ENCODE measurements around the gene FLNA. TPM values are rescaled to one million over a fixed set of nuclear protein-coding genes. Genes with fewer than 3 reads are reported as not detected.

Gene FLNA
- total and polyA plus RNA-seq, 9 of the 15 experiments (the other 6 are each of a cell fraction or from before 2014, with no cell fraction given): 6.2 to 735 (median 135) TPM

DNA sequence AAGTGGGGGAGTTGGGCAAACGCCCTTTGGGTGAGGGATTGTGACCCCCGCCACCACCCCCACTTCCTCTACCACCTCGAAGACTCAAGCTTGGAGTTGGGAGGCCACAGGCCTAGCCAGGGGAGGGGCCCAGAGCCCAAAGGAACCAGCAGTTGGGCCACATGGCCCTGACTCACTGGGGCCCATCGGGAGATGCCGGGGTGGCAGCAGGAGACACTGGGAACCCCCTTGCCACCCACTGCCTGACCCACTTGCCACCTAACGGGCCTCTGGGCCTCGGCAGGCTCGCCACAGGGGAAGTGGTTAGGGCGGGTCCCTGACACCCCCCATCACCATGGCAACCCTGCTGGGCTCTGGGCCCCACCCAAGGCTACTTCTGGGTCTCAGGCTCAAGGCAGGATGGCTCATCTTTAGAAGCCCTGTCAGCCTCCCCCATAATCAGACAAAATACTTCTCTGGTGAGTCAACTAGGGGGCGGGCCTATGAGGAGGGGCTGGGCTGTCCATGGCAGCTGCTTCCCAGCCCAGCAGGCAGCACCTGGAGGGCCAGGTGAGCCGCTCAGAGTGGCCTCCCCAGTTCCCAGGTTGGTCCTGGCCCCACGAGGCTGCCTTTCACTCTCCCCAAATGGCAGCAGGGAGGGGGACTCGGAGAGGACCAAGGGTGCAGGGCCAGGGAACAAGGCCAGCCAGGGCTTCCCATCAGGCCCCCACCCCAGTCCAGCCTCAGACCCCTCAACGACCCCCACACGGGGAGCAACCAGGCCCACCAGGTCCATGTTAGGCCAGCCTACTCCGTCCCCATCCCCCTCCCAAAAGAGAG, 5.6 kb downstream of the FLNA start (continued):
- TF ChIP-seq ZZZ3 (IDR thresholded peaks at IDR 0.05) (no peak), RUNX1 (IDR thresholded peaks at IDR 0.05; ENCODE audit: low read depth) (no peak), DEAF1 (CRISPR knock-in tag; IDR thresholded peaks at IDR 0.05) (no peak), L3MBTL2 (IDR thresholded peaks at IDR 0.05) (no peak), SP1 (CRISPR knock-in tag; IDR thresholded peaks at IDR 0.05) (peak; percentile 46; the same call in 1 of the 2 replicates), NFE2L1 (tag; IDR thresholded peaks at IDR 0.05; ENCODE audit: borderline replicate concordance, low read depth) (no peak), EP400 (IDR thresholded peaks at IDR 0.05) (0 out of 2 replicates have a peak, but pooled peaks have one; percentile 11), ETV5 (CRISPR knock-in tag; IDR thresholded peaks at IDR 0.05; ENCODE audit: low read depth) (no peak), E2F8 (IDR thresholded peaks at IDR 0.05; ENCODE audit: low read depth, partially characterized antibody) (no peak), HDAC8 (tag; IDR thresholded peaks at IDR 0.05) (no peak), BMI1 (IDR thresholded peaks at IDR 0.05; ENCODE audit: low read length) (peak; percentile 74), ZNF740 (CRISPR knock-in tag; IDR thresholded peaks at IDR 0.05) (peak; percentile 82), ZNF740 (tag; IDR thresholded peaks at IDR 0.05) (peak in 1 of 2 experiments; percentile 10; a peak in 1 of 4 replicates)
- TF ChIP-seq, protein P1, sequence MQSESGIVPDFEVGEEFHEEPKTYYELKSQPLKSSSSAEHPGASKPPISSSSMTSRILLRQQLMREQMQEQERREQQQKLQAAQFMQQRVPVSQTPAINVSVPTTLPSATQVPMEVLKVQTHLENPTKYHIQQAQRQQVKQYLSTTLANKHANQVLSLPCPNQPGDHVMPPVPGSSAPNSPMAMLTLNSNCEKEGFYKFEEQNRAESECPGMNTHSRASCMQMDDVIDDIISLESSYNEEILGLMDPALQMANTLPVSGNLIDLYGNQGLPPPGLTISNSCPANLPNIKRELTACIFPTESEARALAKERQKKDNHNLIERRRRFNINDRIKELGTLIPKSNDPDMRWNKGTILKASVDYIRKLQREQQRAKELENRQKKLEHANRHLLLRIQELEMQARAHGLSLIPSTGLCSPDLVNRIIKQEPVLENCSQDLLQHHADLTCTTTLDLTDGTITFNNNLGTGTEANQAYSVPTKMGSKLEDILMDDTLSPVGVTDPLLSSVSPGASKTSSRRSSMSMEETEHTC (IDR thresholded peaks at IDR 0.05): no peak
- TF ChIP-seq, protein P2, sequence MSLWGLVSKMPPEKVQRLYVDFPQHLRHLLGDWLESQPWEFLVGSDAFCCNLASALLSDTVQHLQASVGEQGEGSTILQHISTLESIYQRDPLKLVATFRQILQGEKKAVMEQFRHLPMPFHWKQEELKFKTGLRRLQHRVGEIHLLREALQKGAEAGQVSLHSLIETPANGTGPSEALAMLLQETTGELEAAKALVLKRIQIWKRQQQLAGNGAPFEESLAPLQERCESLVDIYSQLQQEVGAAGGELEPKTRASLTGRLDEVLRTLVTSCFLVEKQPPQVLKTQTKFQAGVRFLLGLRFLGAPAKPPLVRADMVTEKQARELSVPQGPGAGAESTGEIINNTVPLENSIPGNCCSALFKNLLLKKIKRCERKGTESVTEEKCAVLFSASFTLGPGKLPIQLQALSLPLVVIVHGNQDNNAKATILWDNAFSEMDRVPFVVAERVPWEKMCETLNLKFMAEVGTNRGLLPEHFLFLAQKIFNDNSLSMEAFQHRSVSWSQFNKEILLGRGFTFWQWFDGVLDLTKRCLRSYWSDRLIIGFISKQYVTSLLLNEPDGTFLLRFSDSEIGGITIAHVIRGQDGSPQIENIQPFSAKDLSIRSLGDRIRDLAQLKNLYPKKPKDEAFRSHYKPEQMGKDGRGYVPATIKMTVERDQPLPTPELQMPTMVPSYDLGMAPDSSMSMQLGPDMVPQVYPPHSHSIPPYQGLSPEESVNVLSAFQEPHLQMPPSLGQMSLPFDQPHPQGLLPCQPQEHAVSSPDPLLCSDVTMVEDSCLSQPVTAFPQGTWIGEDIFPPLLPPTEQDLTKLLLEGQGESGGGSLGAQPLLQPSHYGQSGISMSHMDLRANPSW (CRISPR knock-in tag; IDR thresholded peaks at IDR 0.05): 0 out of 2 replicates have a peak, but pooled peaks have one; percentile 58
